GM21619 (cell line): ENCODE data around the gene TIAM1.

Source experiments
- ATAC-seq: cut with Tn5 transposase; IDR thresholded peaks from one replicate; pipeline ENCODE4 v1.9.1; 2021; ENCODE audit not compliant: unreplicated experiment

TIAM1 gene

GRCh38 chr21:31335957-31336738 lies 7.9 kb downstream of the TIAM1 start:
- no peak for ATAC-seq

DNA sequence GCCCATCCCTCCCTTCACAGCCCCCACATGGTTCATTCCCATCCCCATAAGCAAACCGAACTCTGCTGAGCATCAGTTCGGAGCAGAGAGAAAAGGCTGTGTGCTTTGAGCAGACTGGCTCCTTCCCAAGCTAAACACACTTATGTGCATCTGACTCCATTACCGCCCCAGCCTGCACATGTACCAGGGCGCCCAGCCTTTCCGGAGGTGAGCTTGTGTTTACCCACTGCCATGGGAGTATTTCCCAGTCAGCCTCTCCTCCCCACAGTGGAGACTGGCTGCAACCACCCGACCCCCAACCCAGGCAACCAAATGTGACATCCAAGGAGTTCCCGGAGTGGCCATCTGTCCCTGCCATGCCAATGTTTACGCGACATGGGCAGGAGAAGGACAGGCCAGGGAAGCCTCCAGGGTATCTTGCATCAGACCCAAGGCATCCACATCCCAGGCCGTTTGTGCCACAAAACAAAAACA lies 9.4 kb downstream of the TIAM1 start:
- ATAC-seq: no peak

- ATAC-seq: no peak
Observed at GRCh38 chr21:31332525-31332924, 11.5 kb downstream of the TIAM1 start.

DNA sequence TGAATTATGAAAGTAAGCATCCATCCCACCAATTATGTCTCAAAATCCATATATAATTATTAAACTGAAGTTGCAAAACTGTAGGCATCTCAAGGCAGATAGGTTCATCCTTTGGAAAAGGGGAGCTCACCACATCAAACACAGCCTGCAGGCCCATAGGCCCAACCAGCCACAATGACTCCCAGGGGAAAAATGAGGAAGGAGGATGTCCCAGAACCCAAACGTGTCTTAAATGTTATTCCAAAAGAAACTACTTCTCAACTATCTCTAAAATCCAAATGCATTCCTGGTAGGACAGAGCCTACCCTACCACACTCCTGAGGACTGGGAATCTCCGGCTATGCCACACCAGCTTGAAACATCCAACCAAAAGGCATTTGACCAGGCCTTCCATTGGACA lies 12.8 kb downstream of the TIAM1 start:
- ATAC-seq: no peak

GRCh38 chr21:31330144-31330483 lies 13.9 kb downstream of the TIAM1 start:
- no peak for ATAC-seq

- no peak for ATAC-seq
Observed at GRCh38 chr21:31329456-31330143, 14.5 kb downstream of the TIAM1 start.

DNA sequence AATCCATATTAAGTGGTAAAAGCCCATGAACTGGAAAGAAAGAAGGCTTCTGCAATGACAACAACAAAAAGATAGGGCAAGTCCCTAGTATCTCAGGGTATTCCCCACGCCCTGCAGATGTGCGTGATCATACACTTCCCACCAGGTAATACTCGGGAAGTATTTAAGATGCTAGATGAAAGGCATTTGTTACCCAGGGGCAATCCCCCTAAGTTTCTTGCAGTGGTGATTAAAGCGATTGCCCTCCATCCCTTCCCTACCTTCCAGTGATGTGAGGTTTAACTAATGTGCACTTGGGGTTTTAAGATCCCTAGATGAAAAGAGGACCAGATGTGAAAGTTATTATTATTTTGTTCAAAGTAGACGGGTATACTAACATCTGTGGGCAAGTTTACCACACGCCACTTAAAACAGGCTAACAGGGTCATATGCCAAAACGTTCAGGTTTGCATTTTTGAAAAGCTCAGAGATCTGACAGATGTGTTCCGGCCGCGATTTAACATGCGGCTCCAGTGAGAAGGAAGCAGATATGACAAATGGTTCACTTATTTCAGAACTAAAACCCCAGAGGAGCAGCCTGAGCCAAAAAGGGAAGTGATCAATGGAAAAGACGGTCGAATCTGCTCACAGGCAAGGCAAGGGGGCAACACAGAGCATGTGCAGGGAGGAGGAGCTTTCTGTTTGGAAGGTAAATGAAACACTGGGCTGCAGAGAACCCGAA lies 17.4 kb downstream of the TIAM1 start:
- ATAC-seq: peak; percentile 92

DNA sequence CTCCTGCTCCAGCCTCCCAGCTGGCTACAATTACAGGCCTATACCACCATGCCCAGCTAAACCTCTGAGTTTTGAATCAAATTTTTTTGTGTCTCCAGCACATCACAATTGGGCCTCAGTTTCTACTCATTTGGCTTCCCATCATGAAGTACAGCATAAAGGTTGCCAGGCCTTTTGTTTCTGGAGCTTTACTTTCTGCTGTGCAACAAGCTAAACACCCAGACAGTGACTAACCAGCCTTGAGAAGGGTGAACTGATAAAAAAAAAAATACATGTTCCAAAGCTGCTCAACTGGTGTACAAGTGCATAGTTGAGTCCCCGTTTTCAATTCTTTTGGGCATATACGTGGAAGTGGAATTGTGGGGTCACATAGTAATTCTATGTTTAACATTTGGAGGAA lies 25.1 kb downstream of the TIAM1 start:
- no peak for ATAC-seq

DNA sequence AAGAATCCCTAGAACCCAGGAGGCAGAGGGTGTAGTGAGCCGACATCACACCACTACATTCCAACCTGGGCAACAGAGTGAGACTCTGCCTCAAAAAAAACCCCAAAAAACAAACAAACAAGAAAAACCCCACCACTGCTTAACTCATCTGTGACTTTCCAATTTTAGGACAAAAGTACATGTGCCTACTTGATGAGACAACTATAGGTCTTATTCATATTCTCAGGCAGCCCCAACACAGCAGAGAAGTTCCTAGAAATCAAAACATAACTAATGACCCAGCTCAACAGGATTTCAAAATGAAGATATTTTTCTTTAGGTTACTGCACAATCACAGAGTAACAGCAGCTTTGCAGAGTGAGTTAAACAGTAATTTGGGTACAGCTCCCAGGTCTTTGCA lies 26.4 kb downstream of the TIAM1 start:
- ATAC-seq: no peak

GRCh38 chr21:31316488-31317169 lies 27.4 kb downstream of the TIAM1 start:
- no peak for ATAC-seq

- no peak for ATAC-seq
Observed at GRCh38 chr21:31316072-31316471, 28.0 kb downstream of the TIAM1 start.

DNA sequence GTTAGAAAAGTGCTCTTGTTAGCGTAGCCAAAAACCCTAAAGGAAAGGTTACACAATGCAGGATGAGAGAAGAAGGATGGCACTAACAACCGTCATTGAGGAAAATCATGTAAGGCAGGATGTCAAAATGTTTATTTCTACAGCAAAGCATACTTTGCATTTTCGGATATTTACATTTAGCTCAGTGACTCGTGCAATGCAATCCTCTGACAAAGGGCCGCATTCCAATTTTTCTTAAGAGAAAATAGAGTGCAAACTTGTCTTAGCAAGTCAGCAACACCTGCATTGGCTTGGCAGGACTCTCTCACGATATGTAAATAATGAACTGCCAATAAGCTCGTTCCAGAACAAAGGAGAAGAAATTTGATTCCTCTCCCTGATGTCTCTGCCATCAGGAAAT lies 33.3 kb downstream of the TIAM1 start:
- ATAC-seq: no peak

- ATAC-seq: no peak
Observed at GRCh38 chr21:31308584-31308983, 35.5 kb downstream of the TIAM1 start.

- ATAC-seq: no peak
Observed at GRCh38 chr21:31305888-31306287, 38.2 kb downstream of the TIAM1 start.

DNA sequence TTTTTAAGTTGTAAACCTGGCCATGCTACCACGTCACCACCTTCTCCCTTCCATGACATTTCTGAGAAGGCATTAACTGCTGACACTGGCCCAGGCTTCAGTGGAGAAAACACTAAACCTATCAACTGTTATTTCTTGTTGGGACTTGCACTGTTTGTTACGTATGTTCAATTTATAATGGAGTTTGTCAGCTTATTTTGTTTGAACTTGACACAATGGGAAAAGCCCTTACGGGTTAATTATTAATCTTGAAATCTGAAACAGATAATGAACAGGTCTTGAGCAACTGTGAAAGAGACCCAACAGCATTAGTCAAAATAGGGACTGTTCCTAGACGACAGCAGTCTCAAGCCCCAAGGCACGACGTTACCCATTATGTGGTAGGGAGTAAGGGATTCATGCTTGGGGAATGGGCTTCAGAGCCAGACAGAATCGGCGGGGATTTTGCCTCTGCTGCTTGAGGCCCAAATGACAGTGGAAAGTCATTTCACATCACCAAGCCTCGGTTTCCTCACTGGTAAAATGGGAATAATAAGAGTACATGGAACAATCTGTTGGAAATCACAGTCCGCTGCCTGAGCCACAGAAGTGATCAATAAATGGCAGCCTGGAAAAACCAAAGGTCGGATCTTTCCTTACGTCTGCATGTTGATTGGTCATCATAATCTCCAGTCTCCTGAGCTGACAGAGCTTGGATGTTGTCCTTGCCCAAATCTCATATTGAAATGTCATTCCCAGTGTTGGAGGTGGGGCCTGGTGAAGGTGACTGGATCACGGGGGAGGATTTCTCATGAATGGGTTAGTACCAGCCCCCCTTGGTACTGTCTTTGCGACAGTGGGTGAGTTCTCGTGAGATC lies 44.5 kb downstream of the TIAM1 start:
- peak; percentile 81 for ATAC-seq

DNA sequence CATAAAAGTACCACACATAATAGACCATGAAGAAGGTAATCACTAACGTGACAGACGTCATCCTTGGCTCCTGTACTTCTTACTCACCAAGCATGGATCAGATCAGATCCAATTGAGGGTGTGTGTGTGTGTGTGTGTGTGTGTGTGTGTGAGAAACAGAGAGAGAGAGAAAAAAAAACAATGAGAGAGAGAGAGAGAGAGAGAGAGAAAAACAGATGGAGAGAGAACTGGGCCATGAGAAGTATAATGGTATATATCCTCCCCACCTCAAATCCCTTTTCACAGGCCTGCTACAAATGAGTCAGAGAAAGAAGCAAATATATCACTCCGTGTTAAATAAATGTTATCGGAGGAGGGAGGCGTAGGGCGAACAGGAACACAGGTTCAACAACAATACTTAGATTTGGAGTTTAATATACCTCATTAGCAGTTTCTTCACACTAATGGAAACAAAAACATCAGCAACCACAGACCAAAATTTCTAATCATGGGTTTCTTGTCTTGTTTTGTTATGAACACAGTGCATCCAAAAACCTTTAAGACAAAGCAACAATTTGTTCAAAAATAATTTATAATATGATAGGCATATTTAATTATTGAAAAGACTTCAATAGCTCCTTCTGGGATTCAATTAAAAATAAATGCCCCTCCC lies 45.3 kb downstream of the TIAM1 start:
- ATAC-seq: peak; percentile 16

DNA sequence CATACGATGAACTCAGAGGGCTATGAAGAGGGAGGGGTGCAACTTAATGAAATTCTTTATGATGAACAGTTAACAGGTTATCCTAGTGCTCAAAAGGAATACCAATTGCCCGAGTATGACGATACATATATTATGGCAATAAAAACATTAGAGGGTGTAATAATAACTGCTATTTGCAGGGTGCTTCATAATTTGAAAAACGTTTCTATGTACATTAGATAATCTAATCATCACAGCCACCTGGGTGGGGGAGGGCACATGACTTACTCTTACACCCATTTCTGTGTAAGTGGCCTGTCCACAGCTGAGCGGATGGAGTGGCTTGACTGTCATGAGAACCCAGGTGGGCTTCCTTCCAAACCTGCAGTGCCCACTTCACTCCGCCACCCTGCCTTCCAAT lies 46.3 kb downstream of the TIAM1 start:
- no peak for ATAC-seq

DNA sequence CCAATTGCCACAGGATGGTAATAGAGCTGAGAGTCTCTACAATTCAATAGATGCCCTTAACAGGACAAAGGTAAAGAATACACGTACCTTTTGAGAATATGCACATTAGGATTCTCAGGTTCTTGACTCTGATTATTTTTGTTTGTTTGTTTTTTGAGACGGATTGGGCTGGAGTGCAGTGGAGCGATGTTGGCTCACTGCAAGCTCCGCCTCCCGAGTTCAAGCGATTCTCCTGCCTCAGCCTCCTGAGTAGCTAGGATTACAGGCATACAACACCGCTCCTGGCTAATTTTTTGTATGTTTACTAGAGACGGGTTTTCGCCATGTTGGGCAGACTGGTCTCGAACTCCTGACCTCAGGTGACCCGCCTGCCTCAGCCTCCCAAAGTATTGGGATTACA lies 48.4 kb downstream of the TIAM1 start:
- ATAC-seq: no peak

- no peak for ATAC-seq
Observed at GRCh38 chr21:31294691-31295090, 49.4 kb downstream of the TIAM1 start.

- no peak for ATAC-seq
Observed at GRCh38 chr21:31293986-31294385, 50.1 kb downstream of the TIAM1 start.
